GM12801 (cell line): ENCODE measurements around the gene CADM1.

Source experiments
- CTCF ChIP-seq: IDR thresholded peaks from one replicate; pipeline ENCODE4 v1.5.1; 2011; ENCODE audit warnings: control low read depth; ENCODE audit not compliant: insufficient read length; ENCODE audit errors: extremely low read depth

CADM1 gene

GRCh38 chr11:115188898-115189278 is 315.3 kb downstream of the CADM1 start:
- no peak for TF ChIP-seq CTCF

GRCh38 chr11:115188188-115188897 is 315.9 kb downstream of the CADM1 start:
- TF ChIP-seq CTCF, result no peak

- TF ChIP-seq CTCF, result no peak
Measured at GRCh38 chr11:115185931-115186330, 318.3 kb downstream of the CADM1 start.

GRCh38 chr11:115185507-115185906 is 318.7 kb downstream of the CADM1 start:
- no peak for TF ChIP-seq CTCF

GRCh38 chr11:115184901-115185300 is 319.3 kb downstream of the CADM1 start:
- no peak for TF ChIP-seq CTCF

- TF ChIP-seq CTCF, result no peak
Measured at GRCh38 chr11:115183830-115184229, 320.4 kb downstream of the CADM1 start.

GRCh38 chr11:115183136-115183535 is 321.1 kb downstream of the CADM1 start:
- TF ChIP-seq CTCF, result no peak
